HL-60 (cell line): ENCODE measurements around the gene GFRA4.

Experiments used
- DNase-seq, 2 experiments: peaks; one replicate each; pipeline ENCODE4 v3.0.0-alpha.2; 2010 to 2020; ENCODE audit warnings: low read depth in 1 of 2, low spot score in 1 of 2
- H3K27ac ChIP-seq: fragments of 250-450 bp; sonication (Bioruptor Pico); replicated peaks from 2 replicates; pipeline ENCODE4 v1.5.1; 2020; ENCODE audit warnings: mild to moderate bottlenecking, moderate library complexity
- H3K27me3 ChIP-seq: fragments of 250-450 bp; sonication (Bioruptor Pico); 2 replicates; pipeline ENCODE4 v1.5.1; 2021; ENCODE audit warnings: mild to moderate bottlenecking, moderate library complexity; ENCODE audit not compliant: insufficient read depth, poor library complexity, severe bottlenecking
- H3K4me3 ChIP-seq: replicated peaks from 2 replicates; pipeline ENCODE4 v1.5.1; 2011; ENCODE audit warnings: mild to moderate bottlenecking, control low read depth, low read length; ENCODE audit not compliant: insufficient read depth
- CTCF ChIP-seq: IDR thresholded peaks from one replicate; pipeline ENCODE4 v1.5.1; 2011; ENCODE audit warnings: low read length, control low read depth, inconsistent platforms; ENCODE audit not compliant: insufficient read depth
- GABPA ChIP-seq: IDR thresholded peaks from 2 replicates; pipeline ENCODE4 v1.6.1; 2012; ENCODE audit warnings: low read depth
- POLR2AphosphoS5 ChIP-seq: IDR thresholded peaks from 2 replicates; pipeline ENCODE4 v1.6.1; 2012; ENCODE audit warnings: low read depth
- REST ChIP-seq: IDR thresholded peaks from 2 replicates; pipeline ENCODE4 v1.6.1; 2012; ENCODE audit warnings: low read depth; ENCODE audit not compliant: insufficient replicate concordance
- SPI1 ChIP-seq: IDR thresholded peaks from 2 replicates; pipeline ENCODE4 v1.6.1; 2012; ENCODE audit warnings: low read depth, mild to moderate bottlenecking, borderline replicate concordance

The GFRA4 gene

GRCh38 chr20:3652676-3653596 lies 10.3 kb downstream of the GFRA4 start:
- TF ChIP-seq REST: no peak
- no peak for TF ChIP-seq CTCF
- TF ChIP-seq GABPA: no peak
- TF ChIP-seq POLR2AphosphoS5: no peak
- TF ChIP-seq SPI1: peak; percentile 90
- Histone ChIP-seq H3K27ac (peak overlapping the region; percentile 59), H3K4me3 (no peak overlapping the region), H3K27me3 (no peaks in the 10 kb centered on the region)
- DNase-seq: peak; percentile 50 to 80

- no peaks in the 10 kb centered on the region for H3K27me3 ChIP-seq
- no peak overlapping the region for H3K4me3 ChIP-seq
- no peak for TF ChIP-seq POLR2AphosphoS5
- TF ChIP-seq SPI1: no peak
- TF ChIP-seq REST: no peak
- TF ChIP-seq GABPA: no peak
- no peak for TF ChIP-seq CTCF
- H3K27ac ChIP-seq: peak overlapping the region; percentile 25
- no peak for DNase-seq
These were observed 11.0 kb downstream of the GFRA4 start for GRCh38 chr20:3652221-3652620.

- no peak for TF ChIP-seq SPI1
- no peak overlapping the region for H3K27ac ChIP-seq
- H3K4me3 ChIP-seq: no peak overlapping the region
- H3K27me3 ChIP-seq: no peaks in the 10 kb centered on the region
- DNase-seq: no peak
These were observed 11.8 kb downstream of the GFRA4 start for GRCh38 chr20:3651204-3651962.

- Histone ChIP-seq H3K27ac (no peak overlapping the region), H3K27me3 (no peaks in the 10 kb centered on the region), H3K4me3 (no peak overlapping the region)
- no peak for DNase-seq
- TF ChIP-seq REST (no peak), CTCF (no peak), GABPA (no peak), SPI1 (no peak), POLR2AphosphoS5 (no peak)
These were observed 14.2 kb downstream of the GFRA4 start for GRCh38 chr20:3648951-3649350.
